Panc1 (cell line): ENCODE results near the gene GIPC3.

ENCODE experiments used
- CTCF ChIP-seq: fragments of 450-650 bp; IDR thresholded peaks from 2 replicates; pipeline ENCODE4 v1.5.1; 2017; ENCODE audit warnings: mild to moderate bottlenecking
- REST ChIP-seq, 2 experiments: IDR thresholded peaks; 2 replicates each; pipeline ENCODE4 v1.6.1; 2011 to 2012; ENCODE audit warnings: low read depth in 2 of 2, control low read depth in 1 of 2, low read length in 1 of 2, mild to moderate bottlenecking in 1 of 2, moderate library complexity in 1 of 2; ENCODE audit not compliant: insufficient read depth in 1 of 2

GRCh38 chr19:3608750-3609322 lies 23.6 kb downstream of the GIPC3 start:
- TF ChIP-seq REST (IDR thresholded peaks at IDR 0.05; ENCODE audit: insufficient read depth in 1 of 2, low read depth in 2 of 2, low read length in 1 of 2) (no peak), CTCF (no peak)
